SIG-M5 (cell line): ENCODE results near the gene YBX3.
"Not testable (repeated sequence)": the region's sequence is repeated elsewhere in the genome, so short reads cannot be mapped to it uniquely, and the experiment has no call there.

ENCODE experiments used
- DNase-seq: peaks from one replicate; lab custom pipeline; 2025; lab: John Stamatoyannopoulos, UW

YBX3 gene

DNA sequence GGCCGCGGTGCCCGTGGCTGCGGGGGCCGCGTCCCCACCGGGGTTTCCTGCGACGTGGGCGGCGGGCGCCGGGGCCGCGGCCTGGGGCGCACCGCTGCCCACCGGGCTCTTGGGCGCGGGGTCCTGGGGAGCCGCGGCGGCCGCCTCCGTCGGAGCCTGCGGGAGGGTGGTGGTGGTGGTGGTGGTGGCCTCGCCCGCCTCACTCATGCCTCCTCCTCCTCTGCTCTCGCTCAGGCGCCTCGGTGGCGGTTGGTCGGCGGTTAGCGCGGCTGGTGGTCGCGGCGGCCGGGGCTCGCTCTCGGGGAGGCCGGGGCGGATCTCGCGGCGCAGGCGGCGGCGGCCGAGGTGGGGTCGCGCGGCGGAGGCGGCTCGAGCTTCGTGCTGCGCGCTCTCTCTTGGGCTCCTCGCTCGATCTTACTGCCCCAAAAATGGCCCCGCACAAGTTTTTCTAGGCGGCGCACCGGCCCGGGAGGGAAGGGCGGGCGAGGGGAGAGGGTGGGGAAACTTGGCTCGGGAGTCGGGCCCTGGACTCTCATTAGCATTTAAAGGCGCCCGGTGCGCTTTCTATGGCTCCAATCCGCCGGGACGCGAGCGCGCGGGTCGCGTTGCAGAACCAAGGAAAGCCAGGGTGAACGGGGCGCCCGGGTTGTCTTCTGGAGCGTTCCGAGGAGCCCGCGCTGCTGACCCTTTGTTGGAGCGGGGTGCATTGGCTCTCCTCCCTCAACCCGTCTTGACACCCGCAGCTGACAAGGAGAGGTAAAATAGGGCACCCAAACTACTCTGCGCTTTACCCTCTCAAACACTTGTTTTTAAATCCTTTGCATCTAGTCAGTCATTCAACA, at the start of gene YBX3:
Gene YBX3 (minus strand): TSS at position 419 of the 842 bp plus-strand sequence. CDS start 212 bp downstream, at position 207.
- DNase-seq = no peak

DNA sequence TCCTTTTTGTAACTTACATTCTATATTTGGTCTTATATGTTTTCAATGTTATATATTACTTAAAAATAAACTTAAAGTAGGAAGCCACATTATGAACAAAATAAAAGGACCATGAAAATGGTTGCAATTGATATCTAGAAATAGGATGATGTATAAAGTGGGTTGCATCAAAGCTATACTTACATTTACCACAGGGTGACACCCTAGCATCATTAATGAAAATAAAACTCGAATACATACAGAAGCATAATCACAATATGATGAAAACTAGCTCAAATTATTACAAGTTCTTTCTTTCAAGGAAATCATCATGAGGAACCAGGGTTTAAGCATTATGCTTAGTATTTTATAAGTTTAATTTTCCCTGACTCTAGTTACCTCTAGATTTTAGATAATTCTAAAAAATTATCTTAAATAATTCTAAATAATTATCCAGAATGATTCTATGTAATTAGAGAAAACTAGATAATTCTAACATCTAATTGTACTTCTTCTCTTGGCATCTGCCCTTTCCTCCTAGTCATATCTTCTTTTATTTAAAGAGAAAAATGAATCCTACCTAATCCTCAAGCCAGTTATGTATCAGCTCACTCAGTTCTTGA, 48.1 kb upstream of the YBX3 start:
- no peak for DNase-seq

GRCh38 chr12:10759657-10760056, 36.5 kb upstream of the YBX3 start:
- DNase-seq = no peak

DNA sequence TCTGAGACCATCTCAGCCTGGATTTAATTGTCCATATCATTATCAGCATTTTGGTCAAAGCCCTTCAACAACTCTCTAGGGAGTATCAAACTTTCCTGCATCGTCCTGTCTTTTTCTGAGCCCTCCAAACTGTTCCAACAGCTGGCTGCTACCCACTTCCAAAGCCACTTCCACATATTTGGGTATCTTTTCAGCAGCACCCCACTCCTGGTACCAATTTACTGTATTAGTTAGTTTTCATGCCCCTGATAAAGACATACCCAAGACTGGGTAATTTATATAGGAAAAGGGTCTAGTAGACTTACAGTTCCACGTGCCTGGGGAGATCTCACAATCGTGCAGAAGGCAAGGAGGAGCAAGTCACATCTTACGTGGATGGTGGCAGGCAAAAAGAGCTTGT, 33.1 kb upstream of the YBX3 start:
- no peak for DNase-seq

DNA sequence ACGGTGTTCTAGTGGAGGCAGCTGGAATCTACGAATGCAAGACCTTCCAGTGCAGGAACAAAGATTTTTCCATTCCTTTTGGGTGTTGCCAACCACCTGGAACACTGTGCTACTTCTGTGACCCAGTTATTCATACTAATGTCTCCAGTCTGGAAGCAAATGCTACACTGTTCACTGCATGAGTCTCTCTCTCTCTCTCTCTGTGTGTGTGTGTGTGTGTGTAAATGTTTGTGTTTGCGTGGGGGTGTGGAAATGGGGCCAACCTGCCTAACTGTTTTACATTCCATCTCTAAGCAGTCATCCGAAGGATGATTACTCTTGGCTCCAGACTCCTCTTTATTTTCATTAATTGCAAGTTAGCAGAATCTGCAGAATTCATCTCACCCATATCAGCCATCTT, 29.9 kb upstream of the YBX3 start:
- no peak for DNase-seq

DNA sequence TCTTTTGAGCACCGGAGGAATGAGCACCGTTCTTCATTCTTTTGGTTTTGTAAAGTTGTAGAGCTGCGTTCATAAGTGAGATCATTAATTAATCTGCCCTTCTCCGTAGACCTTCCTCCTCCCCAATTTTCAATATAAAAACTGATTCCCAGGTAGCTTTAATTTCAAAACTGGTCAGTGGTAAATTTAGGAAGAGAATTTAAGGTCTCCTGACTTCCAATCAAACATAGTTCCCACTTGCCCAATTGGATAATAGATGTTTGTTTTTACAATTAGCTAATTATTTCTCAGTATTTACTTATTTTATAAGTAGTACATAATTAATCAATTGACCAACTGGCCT, 27.2 kb upstream of the YBX3 start:
- DNase-seq = no peak

DNA sequence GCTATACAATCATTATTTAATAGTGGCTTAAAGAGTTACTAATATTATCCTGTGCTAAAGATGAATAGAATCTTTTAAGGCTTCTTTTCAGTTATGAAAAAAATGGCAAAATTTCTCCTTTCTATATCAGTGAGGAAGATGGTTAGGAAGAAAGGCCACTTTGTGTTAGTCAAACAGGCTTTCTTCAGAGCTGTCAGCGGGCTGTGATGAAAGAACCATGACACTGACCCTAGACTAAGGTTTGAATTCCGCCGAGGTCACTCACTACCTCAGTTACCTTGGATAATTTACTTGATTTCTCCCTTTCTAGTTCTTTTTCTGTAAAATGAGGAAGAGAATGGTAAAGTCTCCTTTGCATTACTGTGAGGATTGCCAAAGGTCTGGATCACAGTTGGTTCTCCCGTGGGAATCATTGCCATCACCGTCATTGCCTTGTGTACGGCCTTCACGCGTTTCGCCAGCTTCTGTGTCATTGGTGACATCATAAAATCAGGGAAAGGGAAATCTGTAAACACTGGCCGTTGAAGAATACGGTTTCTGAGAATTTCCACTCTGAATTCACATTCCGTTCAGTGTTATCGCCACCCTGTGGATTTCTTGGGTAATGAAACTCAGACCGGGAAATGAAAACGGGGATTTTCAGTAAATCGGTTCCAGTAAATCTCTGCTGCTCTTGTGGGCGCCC, 26.7 kb upstream of the YBX3 start:
- peak; percentile 44 for DNase-seq

DNA sequence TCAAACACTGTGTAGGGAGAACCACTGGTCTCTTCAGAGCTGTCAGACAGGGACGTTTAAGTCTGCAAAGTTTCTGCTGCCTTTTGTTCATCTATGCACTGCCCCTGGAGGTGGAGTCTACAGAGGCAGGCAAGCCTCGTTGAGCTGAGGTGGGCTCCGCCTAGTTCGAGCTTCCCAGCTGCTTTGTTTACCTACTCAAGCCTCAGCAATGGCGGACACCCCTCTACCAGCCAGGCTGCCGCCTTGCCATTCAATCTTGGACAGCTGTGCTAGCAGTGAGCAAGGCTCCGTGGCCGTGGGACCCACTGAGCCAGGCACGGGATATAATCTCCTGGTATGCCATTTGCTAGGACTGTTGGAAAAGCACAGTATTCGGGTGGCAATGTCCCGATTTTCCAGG, 24.6 kb upstream of the YBX3 start:
- DNase-seq = no peak

DNA sequence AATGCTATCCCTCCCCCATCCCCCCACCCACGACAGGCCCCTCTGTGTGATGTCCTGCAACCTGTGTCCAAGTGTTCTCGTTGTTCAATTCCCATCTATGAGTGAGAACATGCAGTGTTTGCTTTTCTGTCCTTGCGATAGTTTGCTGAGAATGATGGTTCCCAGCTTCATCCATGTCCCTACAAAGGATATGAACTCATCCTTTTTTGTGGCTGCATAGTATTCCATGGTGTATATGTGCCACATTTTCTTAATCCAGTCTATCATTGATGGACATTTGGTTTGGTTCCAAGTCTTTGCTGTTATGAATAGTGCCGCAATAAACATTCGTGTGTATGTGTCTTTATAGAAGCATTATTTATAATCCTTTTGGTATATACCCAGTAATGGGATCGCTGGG, 20.3 kb upstream of the YBX3 start:
- DNase-seq = not testable (repeated sequence)

DNA sequence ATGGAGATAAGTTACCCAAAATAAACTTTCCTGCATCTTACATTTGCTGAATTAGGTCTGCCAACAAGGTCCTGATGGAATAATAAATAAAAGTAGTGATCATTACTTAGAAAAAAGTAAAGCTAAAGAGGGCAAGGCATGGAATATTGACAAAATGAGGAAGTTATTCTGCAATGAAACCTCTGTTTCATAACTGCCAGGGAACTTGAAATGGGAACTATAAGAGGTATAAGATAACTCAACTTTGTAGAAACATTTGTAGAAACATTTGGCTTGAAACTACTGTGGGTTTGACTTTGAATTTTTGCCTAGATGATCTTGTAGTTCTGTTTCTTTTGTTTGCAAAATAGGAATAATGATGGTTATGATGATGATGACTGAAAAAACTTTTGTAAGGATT, 18.7 kb upstream of the YBX3 start:
- DNase-seq = no peak

DNA sequence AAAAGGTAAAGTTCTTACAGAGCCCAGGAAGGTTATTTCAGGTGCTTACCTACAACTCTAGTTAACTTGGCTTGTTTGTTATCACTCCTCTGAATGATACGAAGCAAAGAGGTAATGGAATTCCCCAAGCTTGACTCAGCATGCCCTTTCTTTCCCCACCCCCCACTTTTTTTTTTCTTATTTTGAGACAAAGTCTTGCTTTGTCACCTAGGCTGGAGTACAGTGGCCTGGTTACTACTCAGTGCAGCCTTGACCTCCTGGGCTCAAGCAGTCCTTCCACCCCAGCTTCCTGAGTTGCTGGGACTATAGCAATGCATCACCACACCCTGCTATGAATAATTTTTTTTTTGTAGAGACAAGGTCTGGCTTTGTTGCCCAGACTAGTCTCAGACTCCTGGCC, 17.1 kb upstream of the YBX3 start:
- DNase-seq = no peak

DNA sequence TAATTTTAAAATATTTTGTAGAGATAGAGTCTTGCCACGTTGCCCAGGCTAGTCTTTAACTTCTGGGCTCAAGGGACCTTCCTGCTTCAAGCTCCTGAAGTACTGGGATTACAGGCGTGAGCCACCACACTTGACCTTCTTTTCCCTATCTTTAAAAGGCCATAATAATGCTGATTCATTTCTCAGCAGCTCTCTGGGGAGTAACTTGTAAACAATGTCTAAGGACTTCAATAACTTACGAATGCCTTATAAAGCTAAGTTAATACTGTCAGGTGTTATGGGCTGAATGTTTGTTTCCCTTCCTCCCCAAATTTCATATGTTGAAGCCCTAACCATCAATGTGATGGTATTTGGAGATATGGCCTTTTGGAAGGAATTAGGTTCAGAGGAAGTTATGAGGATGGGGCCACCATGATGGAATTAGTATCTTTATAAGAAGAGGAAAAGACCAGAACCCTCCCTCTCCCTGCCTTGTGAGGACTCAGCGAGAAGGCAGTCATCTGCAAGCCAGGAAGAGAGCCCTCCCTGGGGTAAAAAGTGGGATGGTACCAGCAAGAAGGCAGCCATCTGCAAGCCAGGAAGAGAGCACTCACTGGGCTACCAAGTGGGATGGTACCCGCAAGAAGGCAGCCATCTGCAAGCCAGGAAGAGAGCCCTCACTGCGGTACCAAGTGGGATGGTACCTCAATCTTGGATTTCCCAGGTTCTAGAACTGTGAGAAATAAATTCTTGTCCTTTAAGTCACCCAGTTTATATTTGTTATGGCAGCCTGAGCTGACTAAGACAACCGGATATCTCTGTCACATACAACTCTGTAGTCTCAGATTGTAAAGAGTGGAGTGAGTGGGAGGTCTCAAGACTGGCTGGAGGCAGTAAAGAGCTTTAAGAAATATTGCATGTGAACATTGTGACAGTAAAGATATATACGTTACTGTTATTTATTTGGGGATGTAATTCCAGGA, 16.3 kb upstream of the YBX3 start:
- no peak for DNase-seq

- no peak for DNase-seq
These were observed 14.1 kb upstream of the YBX3 start for GRCh38 chr12:10737249-10737648.

- DNase-seq = no peak
These were observed 13.3 kb upstream of the YBX3 start for GRCh38 chr12:10736463-10736862.

GRCh38 chr12:10735428-10735827, 12.3 kb upstream of the YBX3 start:
- no peak for DNase-seq

DNA sequence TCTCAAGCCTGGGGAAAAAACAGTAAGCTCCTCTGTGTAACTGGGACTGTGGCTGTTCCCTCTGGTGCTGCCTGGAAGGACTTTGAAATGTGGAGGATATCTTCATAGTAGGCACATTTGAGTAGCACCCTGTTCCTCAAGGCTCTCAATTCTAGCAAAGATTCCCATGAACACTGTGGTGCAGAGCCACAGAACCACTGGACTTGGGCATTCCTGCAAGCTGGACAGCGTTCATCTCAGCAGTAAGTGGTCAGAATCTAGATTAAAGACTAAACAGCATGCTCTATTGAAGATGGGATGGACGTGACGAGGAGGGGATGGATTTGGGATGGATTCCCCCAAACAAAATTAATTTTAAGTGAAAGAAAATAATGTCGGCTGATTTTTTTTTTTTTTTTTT, 9.4 kb upstream of the YBX3 start:
- no peak for DNase-seq

GRCh38 chr12:10732066-10732465, 8.9 kb upstream of the YBX3 start:
- DNase-seq = no peak

DNA sequence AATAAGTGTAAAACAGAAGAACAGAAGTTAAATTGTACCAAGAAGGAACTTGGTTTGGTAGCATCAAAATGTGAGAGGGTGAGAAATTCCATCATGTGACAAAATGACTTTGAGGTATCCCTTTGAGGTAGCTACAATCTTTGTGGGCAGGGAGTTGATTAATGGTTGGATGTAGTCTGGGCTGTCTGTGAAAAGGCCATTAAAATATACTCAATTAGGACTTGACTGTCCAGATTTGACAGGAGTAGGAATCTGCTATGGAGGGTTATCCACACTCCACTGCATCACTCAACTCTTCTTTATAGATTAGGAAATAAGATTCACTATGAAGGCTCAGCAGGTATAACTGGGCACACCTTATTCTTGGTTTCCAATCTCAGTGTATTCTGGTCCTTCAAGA, 7.4 kb upstream of the YBX3 start:
- no peak for DNase-seq

DNA sequence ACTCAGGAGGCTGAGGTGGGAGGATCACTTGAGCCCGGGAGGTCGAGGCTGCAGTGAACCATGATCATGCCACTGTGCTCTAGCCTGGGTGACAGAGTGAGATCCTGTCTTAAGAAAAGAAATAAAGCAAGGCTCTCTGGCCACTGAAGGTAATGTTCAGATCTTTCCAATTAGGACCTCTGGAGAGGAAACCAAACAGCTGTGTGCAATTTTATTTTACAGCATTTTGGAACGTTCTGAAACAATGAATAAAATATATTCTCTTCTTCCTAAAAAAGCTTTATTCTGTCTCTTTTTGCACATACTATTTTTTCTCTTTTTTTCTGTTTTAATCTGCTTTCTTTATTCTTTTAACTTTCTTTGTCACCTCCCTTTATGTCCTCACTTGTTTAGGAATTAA, 5.0 kb upstream of the YBX3 start:
- DNase-seq = no peak

DNA sequence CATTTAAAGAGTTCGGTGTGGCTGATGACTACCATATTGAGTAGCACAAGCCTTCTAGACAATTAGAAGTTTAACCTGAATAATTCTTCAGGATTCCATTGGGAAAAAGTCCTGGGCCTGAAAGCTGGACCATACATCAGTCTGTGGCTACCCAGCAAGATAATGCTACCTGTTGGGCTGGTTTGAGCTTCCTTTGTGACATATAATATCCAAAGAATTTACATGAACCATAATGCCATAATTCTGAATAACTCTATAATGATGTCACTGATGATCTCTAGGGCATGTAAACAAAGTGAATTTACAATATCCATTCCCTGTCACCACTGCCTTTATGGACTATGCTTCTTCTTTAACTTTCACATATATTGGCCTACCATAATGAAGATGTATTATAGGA, 3.8 kb upstream of the YBX3 start:
- DNase-seq = no peak

DNA sequence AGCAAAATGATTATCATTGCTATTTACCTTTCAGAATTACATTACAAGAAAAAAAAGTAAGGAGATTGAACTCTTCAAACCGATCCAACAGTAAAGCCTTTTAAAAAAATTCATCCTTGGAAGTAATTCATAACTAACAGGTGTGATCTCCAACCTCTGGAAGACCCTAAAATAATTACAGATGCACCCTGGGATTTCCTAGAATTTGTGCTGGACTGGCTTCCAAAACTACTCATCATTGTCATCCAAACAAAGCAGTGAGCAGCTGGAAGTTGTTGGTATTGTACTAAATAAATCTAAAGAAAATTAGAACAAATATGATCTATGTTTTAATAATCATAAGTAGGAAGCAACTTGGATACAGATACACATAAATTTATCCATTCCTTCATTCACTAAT, 1.9 kb upstream of the YBX3 start:
- DNase-seq = no peak

DNA sequence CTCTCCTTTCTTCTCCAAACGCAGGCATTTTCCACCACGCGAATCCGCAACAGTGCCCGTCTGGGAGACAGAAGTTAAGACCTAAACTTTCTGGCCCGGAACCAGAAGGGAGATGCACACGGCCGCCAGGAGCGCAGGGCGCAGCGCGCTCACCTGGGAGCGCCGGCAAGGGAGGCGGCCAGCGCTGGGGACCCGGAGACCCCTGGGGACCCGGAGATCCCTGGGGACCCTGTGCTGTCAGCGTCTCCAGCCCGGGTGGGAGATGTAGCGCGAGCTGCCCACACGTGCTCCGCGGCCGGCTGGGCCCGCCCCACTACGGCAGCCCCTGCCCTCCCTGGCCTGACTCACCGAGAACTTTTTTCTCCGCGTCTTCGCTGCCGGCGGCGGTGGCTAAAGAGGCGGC, 620 bp downstream of the YBX3 start:
- no peak for DNase-seq
